HepG2 (cell line): Measurements from ENCODE around the gene ZNF670. TPM values are rescaled to one million over a fixed set of nuclear protein-coding genes. Genes with fewer than 3 reads are reported as not detected.
A peak's percentile ranks its signal among the peaks of the same experiment; 100 is the strongest.

Experiments
- ARNTL ChIP-seq: sonication (generic); formaldehyde crosslinking; IDR thresholded peaks from 2 replicates; pipeline ENCODE4 v1.4.0; 2020; ENCODE audit warnings: mild to moderate bottlenecking, missing genetic modification reagents
- CBX1 ChIP-seq: IDR thresholded peaks from one replicate; pipeline ENCODE4 v1.6.1; 2016; ENCODE audit warnings: antibody characterized with exemption, low read depth
- FOSL2 ChIP-seq: sonication (generic); formaldehyde crosslinking; IDR thresholded peaks from 2 replicates; pipeline ENCODE4 v1.4.0; 2020; ENCODE audit warnings: missing genetic modification reagents
- GABPA ChIP-seq, 2 experiments: IDR thresholded peaks; 2 replicates each; pipeline ENCODE4 v1.6.1; 2011 to 2016; ENCODE audit warnings: low read depth in 2 of 2, low read length in 1 of 2, missing biosample characterization in 1 of 2, missing genetic modification characterization in 1 of 2
- IKZF1 ChIP-seq: fragments of 450-650 bp; IDR thresholded peaks from 2 replicates; pipeline ENCODE4 v1.7.1; 2016
- LCORL ChIP-seq, 2 experiments: fragments of 450-650 bp in 1 of 2; sonication (generic) in 1 of 2; formaldehyde crosslinking in 1 of 2; IDR thresholded peaks; 2 replicates each; pipeline versions ENCODE4 v1.5.0 to v1.6.1; 2017 to 2020; ENCODE audit warnings: antibody characterized with exemption in 1 of 2, missing genetic modification reagents in 1 of 2
- MEIS1 ChIP-seq: sonication (generic); formaldehyde crosslinking; IDR thresholded peaks from 2 replicates; pipeline ENCODE4 v1.9.0; 2021; ENCODE audit warnings: mild to moderate bottlenecking, missing genetic modification reagents, moderate library complexity, borderline replicate concordance
- MLXIP ChIP-seq: sonication (generic); formaldehyde crosslinking; IDR thresholded peaks from 2 replicates; pipeline ENCODE4 v1.9.0; 2021; ENCODE audit warnings: missing genetic modification reagents, borderline replicate concordance
- PAWR ChIP-seq: sonication (generic); formaldehyde crosslinking; IDR thresholded peaks from 2 replicates; pipeline ENCODE4 v1.4.0; 2020; ENCODE audit warnings: missing genetic modification reagents, mild to moderate bottlenecking, borderline replicate concordance
- ZBTB40 ChIP-seq, 2 experiments: fragments of 450-650 bp in 1 of 2; sonication (generic) in 1 of 2; formaldehyde crosslinking in 1 of 2; IDR thresholded peaks; 2 replicates each; pipeline versions ENCODE4 v1.6.1 to v1.8.0; 2016 to 2022; ENCODE audit warnings: antibody characterized with exemption in 1 of 2, mild to moderate bottlenecking in 1 of 2, missing genetic modification reagents in 1 of 2
- ZNF10 ChIP-seq: sonication (generic); formaldehyde crosslinking; IDR thresholded peaks from 2 replicates; pipeline ENCODE4 v1.4.0; 2020; ENCODE audit warnings: mild to moderate bottlenecking, low read depth, missing genetic modification reagents, borderline replicate concordance
- ZNF281 ChIP-seq: sonication (generic); formaldehyde crosslinking; IDR thresholded peaks from 2 replicates; pipeline ENCODE4 v1.4.0; 2020; ENCODE audit warnings: missing genetic modification reagents, borderline replicate concordance
- polyA plus RNA-seq, 8 experiments: library from polyadenylated mRNA; depleted of rRNA in 3 of 8; stranded (reverse) in 7 of 8; unstranded in 1 of 8; fragments of >200 nt; fragmentation: Illumina TruSeq in 4 of 8; extraction: Trizol in 4 of 8; gene quantifications; 2 replicates each; pipeline versions ENCODE4 v1.2.1 to v1.2.3, GENCODE V29; 2011 to 2016; ENCODE audit warnings: low read depth in 4 of 8, missing spikeins in 1 of 8, mixed read lengths in 1 of 8; ENCODE audit not compliant: insufficient read depth in 1 of 8
- total RNA-seq, 5 experiments: library from RNA; depleted of rRNA; stranded (reverse); fragments of >200 nt; fragmentation: Illumina TruSeq; extraction: Trizol; gene quantifications; 2 replicates each; pipeline ENCODE4 v1.2.3, GENCODE V29; 2016; ENCODE audit warnings: low read depth in 1 of 5

The ZNF670 gene
- total and polyA plus RNA-seq, 2 of the 13 experiments (the other 11 are each of a cell fraction or from before 2014, with no cell fraction given) = 4.2 to 10.9 TPM

GRCh38 chr1:247079141-247079874, 697 bp upstream of the ZNF670 start (continued):
- TF ChIP-seq ZBTB40 (IDR thresholded peaks at IDR 0.05) (no peak), ZBTB40 (CRISPR knock-in tag; IDR thresholded peaks at IDR 0.05) (no peak), MEIS1 (CRISPR knock-in tag) (no peak; the same call in 1 of the 2 replicates), ZNF281 (CRISPR knock-in tag) (no peak), PAWR (no peak), ZNF10 (CRISPR knock-in tag) (no peak), CBX1 (no peak), GABPA (IDR thresholded peaks at IDR 0.05; ENCODE audit: low read depth, low read length) (no peak), GABPA (CRISPR knock-in tag; IDR thresholded peaks at IDR 0.05; ENCODE audit: low read depth) (0 out of 2 replicates have a peak, but pooled peaks have one; percentile 20), ARNTL (0 out of 2 replicates have a peak, but pooled peaks have one; percentile 43), IKZF1 (no peak), FOSL2 (CRISPR knock-in tag) (peak; percentile 56), LCORL (IDR thresholded peaks at IDR 0.05) (no peak), LCORL (CRISPR knock-in tag; IDR thresholded peaks at IDR 0.05) (0 out of 2 replicates have a peak, but pooled peaks have one; percentile 23), MLXIP (peak; percentile 52; the same call in 1 of the 2 replicates)
